GM21390 (cell line): Measurements from ENCODE around the gene ACSF2.

Experiments used
- ATAC-seq: cut with Tn5 transposase; IDR thresholded peaks from one replicate; pipeline ENCODE4 v1.9.1; 2021; ENCODE audit not compliant: unreplicated experiment

ACSF2 gene

DNA sequence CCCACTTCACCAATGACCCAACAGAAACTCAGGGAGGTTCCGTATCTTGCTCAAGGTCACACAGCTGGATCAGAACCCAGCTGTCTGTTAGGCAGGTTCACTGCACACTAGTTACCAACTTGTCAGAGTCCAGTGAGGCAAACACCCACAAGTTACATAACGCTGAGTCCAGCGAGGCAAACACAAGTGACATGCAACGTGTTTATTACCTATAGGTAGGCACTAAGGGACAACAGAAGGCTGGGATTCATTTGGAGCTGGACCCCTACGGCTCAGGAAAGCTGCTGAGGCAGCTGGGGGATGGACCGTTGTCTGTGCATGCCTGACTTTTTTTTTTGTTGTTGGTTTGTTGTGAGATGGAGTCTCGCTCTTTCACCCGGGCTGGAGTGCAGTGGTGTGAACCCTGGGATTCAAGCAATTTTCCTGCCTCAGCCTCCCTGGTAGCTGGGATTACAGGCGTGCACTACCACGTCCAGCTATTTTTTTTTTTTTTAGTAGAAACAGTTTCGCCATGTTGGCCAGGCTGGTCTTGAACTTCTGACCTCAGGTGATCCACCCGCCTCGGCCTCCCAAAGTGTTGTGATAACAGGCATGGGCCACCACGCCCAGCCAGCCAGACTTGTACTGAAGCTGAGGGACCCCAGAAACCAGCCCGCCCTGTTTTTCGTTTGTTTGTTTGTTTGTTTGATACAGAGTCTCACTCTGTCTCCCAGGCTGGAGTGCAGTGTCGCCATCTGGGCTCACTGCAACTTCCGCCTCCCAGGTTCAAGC, 50.7 kb downstream of the ACSF2 start:
- ATAC-seq, result no peak

DNA sequence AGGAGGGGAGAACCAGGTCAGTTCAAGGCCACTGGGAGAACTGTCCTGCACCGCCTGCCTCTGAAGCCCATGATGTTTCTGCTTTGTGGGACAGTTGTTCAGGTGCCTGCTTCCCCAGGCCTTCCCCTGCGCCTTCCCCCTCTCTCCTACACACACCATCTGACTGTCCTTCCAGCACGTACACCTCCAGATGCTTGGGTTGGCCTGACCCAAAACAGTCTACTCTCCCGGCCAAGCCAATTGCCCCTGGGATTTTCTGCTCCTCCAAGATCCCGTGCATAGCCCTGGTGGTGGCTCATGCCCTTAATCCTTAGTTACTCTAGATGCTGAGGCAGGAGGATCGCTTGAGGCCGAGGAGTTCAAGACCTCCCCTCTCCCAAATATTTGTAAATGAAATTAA, 52.0 kb downstream of the ACSF2 start:
- no peak for ATAC-seq

DNA sequence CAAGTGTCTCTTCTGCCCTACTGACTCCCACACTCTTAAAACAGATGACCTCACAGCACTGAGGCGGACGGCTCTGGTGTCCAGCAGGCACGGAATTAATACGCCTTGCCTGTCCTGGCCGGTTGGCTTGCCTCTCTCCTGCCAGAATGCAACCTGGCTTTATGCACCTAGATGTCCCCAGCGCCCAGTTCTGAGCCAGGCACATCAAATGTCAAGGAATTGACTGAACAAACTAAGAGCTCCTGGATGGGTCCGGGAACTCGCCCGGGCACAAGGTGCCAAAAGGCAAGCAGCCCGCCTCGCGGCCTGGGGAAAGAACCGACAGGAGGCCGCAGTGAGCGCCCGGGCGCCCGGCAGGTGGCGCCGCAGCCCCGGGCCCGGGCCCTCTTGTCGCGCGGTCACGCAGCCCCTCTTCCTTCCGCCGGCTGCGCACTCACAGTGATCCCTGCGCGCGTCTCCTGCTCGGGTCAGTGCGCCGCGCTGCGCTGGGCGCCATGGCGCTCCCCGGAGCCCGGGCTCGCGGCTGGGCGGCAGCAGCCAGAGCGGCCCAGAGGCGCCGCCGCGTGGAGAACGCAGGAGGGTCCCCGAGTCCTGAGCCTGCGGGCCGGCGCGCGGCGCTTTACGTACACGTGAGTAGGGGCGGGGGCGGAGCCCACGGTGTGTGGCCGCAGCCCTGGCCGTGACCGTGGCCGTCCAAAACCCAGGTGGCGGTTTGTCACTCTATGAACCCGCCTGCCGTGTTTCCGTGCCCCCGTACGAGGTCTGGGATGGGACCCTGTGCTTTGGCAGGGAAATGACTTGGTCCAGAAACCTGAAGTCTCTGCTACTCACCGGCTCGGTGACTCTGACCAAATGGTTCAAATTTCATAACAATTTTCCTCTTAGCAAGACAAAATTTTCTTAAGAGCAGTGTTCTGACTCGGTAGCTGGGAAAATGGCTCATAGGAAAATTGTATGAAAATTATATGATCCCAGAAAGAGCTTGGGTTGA, 52.7 kb downstream of the ACSF2 start, which contains the start of gene RSAD1:
RSAD1 (plus strand) TSS at position 470 of the 991 bp plus-strand sequence; CDS start at position 495, 25 bp downstream.
- peak; percentile 88 for ATAC-seq

DNA sequence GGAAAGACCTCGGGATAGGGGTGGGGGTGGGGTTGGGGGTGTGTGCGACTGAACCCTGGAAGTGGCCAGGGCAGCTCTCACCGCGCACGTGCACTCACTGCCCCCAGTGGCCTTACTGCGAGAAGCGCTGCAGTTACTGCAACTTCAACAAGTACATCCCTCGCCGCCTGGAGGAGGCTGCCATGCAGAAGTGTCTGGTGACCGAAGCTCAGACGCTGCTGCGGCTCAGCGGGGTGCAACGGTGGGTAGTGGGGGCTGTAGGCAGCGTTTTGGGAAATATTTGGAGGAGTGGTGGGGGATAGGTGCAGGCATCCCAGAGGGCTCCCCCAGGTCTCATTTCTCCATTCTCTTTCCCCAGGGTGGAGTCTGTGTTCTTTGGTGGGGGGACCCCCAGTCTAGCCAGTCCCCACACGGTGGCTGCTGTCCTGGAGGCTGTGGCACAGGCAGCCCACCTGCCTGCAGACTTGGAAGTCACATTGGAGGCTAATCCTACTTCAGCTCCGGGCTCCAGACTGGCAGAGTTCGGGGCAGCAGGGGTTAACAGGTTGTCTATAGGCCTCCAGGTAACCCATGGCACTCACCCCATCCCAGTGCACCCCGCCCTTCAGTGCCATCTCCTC, 53.6 kb downstream of the ACSF2 start:
- no peak for ATAC-seq

DNA sequence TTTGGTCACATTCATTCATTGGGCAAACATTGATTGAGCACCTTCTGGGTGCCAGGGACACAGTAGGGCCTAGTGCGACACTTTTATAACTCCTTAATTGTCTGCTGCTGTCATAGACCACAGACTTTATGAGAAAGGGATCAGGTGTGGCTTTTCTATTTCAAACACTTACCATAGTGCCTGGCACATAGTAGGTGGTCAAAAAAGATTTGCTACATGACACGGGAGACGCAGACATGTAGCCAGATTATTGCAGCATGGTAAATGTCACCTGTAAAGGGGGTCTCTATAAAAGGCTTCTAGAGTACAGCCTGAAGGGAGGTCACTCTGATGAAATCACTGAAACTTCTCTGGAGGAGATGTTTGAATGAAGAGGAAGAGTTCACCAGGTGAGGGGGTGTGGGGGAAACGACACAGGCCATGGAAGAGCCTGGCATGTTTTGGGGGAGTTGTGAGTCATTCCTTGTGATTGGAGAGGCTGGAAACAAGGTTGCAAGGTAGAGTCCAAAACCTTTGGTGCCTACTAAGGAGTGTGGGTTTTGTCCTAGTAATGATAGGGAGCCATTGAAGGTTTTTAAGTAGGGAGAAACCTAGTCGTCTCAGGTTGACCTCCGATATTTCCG, 54.2 kb downstream of the ACSF2 start:
- no peak for ATAC-seq

DNA sequence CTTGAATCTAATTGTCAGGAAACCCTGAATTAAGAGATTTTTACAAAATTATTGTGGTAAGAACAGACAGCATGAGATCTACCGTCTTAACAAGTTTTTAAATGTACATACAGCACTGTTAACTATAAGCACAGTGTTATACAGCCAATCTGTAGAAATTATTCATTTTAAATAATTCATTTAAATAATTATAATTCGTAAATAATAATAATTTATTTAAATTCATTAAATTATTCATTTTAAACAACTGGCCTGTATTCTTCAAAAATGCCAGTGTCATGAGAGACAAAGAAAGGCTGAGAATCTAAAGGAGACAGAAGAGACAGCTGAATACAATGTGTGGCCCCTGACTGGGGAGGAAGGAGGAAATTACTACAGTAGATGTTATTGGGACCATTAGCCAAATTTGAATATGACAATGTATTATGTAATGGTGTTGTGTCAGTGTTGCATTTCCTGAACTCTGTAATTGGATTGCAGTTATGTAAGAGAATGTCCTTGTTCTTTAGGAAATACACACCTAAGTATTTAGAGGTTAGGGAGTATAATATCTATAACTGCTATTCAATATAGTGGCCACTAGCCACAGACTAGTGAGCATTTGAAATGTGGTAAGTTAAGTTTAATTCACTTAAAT, 55.0 kb downstream of the ACSF2 start:
- ATAC-seq, result no peak

DNA sequence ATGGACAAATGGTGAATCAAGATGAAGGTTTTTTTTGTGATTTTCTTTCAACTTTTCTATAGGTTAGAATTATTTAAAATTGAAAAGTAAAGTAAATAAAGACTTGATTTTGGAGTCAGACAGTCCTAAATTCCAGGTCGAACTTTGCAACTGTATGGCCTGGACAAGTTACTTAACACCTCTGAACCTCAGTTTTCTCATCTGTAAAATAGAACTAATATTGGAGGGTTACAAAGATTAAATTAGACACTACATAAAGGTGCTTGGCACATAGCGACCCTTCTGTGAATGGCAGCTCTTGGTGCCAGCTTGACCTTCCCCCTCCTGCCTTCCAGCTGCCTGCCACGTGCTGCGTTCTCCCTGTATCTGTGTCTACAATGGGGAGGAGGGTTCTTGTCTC, 55.6 kb downstream of the ACSF2 start:
- no peak for ATAC-seq

DNA sequence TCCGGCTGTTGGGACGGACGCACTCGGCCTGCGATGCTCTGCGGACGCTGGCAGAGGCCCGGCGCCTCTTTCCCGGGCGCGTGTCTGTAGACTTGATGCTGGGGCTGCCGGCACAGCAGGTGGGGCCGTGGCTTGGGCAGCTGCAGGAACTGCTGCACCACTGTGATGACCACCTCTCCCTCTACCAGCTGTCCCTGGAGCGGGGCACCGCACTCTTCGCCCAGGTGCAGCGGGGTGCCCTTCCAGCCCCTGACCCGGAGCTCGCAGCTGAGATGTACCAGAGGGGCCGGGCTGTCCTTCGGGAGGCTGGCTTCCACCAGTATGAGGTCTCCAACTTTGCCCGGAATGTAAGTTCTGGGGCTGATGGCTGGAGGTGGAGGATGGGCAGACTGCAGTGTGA, 56.1 kb downstream of the ACSF2 start:
- no peak for ATAC-seq

DNA sequence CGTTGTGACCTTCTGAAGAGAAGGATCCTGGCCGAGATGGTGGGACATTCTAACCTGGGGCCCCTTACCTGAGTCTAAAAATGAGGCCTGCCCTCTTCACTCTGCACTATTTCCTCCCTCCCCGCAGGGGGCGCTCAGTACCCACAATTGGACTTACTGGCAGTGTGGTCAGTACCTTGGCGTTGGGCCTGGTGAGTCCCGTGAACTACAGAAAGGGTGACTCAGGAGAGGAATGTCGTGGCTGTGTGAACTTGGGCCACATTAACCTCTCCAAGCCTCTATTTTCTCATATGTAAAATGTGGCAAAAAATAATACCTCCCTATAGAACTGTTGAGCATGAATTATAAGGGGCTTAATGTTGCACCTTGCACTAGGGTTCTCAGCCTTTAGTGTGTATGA, 56.5 kb downstream of the ACSF2 start:
- ATAC-seq, result no peak

DNA sequence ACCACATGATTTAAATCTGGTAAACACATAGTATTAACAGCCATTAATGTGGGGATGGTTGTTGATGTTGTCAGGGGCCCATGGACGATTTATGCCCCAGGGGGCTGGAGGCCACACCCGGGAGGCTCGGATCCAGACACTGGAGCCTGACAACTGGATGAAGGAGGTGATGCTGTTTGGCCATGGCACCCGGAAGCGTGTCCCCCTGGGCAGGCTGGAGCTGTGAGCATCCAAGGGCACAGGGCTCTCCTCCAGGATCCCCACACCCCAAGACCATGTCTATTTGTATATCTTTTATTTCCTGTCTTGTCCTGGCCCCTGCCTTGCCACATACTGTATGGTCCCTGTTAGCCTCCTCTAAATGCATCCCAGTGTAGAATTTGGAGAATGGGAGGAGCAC, 57.2 kb downstream of the ACSF2 start:
- ATAC-seq, result no peak

DNA sequence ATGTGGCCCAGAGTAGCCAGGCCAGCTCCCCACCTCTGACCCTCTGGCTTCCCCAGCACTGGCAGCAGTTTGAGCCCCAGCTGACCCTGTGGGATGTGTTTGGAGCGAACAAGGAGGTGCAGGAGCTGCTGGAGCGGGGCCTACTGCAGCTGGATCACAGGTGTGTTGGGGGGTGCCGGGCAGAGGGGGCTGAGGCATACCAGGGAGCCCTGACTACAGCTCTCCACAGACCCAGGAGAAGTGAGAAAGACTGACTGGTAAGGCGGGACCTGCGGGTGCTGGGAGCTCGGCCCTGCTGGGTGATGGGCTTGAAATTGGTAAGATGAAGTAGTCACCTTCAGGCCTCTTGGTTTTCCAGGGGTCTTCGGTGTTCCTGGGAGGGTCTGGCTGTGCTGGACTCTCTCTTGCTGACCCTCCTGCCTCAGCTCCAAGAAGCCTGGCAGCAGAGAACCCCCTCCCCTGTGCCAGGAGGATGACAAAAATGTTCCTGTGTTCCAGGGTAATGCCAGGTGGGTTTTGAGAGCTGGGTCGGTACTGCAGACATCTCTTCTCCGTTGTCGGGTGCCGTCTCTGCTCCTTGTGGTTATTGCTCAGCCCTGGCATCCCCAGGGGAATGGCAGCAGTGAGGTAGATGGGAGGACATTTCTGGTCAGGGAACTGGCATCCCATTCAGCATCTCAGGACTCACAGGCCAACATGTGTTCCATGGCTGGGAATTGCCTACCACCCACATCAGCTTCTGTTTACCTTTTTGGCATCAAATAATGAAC, 58.6 kb downstream of the ACSF2 start:
- no peak for ATAC-seq

DNA sequence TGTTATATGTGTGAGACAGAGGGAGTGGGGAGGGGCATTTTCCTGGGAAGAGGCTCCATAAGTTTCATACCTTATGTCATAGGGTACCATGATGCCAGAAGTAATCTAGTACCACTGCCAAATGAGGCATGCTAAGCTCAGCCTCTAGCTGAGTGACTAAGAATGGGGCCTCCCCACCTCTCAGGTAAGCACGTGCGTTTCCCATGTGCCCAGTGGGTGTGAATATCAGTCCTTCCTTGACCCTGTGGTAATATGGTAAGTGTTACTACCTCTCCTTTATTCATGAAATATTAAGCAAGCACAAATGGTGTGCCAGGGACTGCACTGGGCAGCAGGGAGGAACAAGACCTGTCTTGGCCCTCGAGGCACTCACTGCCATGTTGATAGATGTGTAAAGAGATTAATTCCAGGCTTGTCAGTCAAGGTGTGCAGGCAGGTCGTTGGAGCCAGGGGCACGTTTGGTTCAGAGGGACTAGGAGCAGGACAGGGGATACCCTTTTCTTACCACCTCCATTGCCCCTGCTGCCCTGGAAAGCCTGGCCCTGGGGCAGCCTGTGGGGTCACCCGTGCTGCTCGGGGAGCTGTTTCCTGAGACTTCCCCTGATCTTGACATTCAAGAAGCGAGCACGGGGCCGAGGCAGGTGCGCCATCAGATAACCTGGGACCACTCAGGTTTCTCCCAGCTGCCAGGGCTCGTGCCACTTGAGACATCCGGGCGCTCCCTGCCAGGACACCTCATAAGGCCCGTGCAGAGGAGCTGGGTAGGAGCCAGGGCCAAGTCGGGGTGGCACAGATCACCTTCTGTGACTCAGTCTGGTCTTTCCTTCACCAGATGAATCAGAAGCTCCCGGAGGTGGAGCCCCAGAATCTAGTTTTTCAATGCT, 61.4 kb downstream of the ACSF2 start:
- ATAC-seq, result no peak

DNA sequence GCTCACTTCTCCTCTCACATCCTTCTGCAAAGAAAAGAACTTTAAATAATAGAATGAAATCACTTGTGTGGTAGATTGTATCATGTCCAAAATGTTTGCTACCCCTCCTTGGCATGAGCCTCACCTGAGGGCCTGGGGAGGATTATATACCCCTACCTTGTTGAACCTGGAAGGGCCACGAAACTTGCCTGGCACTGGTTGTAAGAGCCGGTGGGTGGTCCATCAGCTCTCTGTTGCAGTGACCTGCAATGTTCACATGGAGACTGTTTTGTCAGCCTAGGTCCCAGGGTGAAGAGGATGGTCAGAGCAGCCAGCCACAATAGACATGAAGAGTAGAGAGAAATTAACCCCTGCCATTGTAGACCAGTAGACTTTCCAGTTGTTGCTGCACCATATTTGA, 62.9 kb downstream of the ACSF2 start:
- ATAC-seq, result no peak

DNA sequence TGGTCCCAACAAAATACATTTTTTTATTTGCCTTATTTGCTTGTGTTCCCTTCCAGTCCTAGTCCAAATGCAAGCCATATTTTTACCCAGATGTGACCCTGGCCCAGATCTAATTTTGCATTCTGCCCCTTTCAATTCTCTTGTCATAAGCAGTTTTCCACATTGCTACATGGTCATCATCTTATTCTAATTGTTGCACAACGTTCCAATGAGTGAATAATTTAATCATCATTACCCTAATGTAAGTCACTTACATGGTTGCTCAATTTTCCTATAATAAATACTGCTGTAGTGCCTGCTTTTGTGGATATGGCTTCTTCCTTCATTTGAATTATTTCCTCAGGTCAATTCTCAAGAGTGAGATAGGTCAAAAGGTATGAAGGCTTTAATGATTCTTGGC, 65.5 kb downstream of the ACSF2 start:
- ATAC-seq, result no peak

DNA sequence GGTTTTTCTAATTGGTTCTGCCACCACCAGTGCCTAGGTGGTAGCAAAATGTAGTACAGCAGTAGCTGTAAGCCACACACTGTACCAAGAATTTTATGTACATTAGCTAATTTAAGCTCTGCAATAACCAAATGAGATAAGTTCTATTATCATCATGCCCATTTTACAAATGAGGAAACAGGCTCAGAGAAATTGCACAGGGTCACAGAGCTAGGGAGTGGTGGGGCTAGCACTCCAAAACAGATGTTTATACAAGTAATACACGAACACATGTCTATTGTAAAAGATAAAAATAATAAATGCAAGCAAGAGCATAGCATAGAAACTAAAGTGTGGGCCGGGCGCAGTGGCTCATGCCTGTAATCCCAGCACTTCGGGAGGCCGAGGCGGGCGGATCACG, 66.2 kb downstream of the ACSF2 start:
- no peak for ATAC-seq

DNA sequence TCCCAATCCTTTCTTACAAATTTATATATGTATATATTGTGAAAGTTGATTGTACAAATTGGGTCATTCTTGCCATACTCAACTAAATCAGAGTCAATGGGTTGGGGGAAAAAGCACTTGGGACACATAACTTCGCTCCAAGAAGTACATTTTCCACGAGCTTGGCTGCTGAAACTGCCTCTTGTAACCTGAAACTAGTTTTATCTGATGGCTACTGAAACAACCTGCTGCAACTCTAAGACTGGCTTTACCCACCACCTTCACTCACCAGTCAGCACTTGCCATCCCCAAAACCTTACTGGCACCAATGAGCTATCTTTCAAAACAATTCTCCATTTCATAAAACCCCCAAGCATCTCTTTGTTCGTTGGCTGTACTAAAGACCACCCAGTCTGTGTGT, 67.7 kb downstream of the ACSF2 start:
- ATAC-seq, result no peak

DNA sequence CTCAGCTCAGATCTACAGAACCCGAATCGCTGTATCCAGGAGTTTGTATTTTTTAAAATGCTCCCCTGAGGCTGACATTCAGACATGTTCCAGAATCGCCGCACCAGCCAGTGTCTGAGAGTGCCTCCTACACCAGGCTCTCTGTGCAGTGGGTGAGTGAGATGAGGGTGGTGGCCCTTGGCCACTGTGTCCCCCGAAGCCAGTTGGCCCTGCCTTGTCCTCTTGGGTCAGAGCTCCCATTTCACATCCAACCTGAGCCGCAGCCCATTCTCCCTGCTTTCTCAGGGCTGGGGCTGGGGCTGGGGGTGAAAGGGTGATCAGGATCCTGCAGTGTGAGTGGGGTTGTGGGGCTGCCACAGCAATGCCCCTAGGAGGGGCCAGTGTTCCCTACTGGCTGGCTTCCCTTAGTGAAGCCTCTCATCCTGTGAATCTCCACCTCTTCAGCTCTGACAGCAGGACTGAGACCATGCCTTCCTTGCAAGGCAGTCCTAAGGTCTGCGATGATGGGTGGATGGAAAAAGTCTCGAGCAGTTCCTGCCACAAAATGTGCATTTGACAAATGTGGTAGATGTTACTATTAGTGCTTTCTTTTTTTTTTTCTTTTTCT, 69.3 kb downstream of the ACSF2 start:
- ATAC-seq, result no peak

DNA sequence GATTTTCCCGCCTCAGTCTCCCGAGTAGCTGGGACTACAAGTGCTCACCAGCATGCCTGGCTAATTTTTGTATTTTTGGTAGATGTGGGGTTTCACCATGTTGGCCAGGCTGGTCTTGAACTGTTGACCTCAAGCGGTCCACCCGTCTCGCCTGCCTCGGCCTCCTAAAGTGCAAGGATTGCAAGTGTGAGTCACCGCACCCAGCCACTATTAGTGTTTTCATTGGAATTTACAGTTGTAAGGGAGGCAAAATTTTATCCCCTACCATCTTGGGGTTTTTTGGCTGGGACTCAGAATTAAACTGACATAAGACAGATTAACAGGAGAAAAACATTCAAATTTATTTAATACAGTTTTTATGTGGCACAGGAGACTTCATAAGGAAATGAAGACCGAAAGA, 69.9 kb downstream of the ACSF2 start:
- no peak for ATAC-seq
